Measurements from ENCODE around the gene MYEOV. TPM values are rescaled to one million over a fixed set of nuclear protein-coding genes. Genes with fewer than 3 reads are reported as not detected.

MYEOV gene
- total RNA-seq, 1 donor from 2014 or later, result not detected

GRCh38 chr11:69307871-69308431 lies 14.0 kb downstream of the MYEOV start:
- TF ChIP-seq CTCF (IDR thresholded peaks at IDR 0.05; ENCODE audit: borderline replicate concordance), result no peak
- no peaks in the 10 kb centered on the region for H3K36me3 ChIP-seq
- no peak for DNase-seq
- no peaks in the 10 kb centered on the region for H3K27me3 ChIP-seq (ENCODE audit: low read depth)
- intact Hi-C loops (cut with micrococcal nuclease), result no loop called here
- H3K27ac ChIP-seq (replicated peaks), result no peak overlapping the region
- H3K4me1 ChIP-seq, result peaks cover 47% of the 10 kb centered on the region
- no peaks in the 10 kb centered on the region for H3K9me3 ChIP-seq (replicated peaks)
- H3K4me3 ChIP-seq, result no peak overlapping the region

GRCh38 chr11:69308491-69308911 lies 14.5 kb downstream of the MYEOV start:
- intact Hi-C loops (cut with micrococcal nuclease), result no loop called here
- peaks cover 53% of the 10 kb centered on the region for H3K4me1 ChIP-seq

GRCh38 chr11:69308936-69309615 lies 15.1 kb downstream of the MYEOV start:
- Histone ChIP-seq H3K27ac (replicated peaks) (no peak overlapping the region), H3K4me1 (peaks cover 53% of the 10 kb centered on the region), H3K36me3 (no peaks in the 10 kb centered on the region), H3K9me3 (replicated peaks) (no peaks in the 10 kb centered on the region), H3K4me3 (no peak overlapping the region), H3K27me3 (ENCODE audit: low read depth) (no peaks in the 10 kb centered on the region)
- TF ChIP-seq CTCF (IDR thresholded peaks at IDR 0.05; ENCODE audit: borderline replicate concordance), result no peak
- no peak for DNase-seq
- intact Hi-C loops (cut with micrococcal nuclease), result no loop called here

More at GRCh38 chr11:69308491-69308911, 14.5 kb downstream of the MYEOV start:
- no peak overlapping the region for H3K27ac ChIP-seq (replicated peaks)
- no peak for TF ChIP-seq CTCF (IDR thresholded peaks at IDR 0.05; ENCODE audit: borderline replicate concordance)
- no peak for DNase-seq
- no peaks in the 10 kb centered on the region for H3K9me3 ChIP-seq (replicated peaks)
- no peak overlapping the region for H3K4me3 ChIP-seq
- no peaks in the 10 kb centered on the region for H3K27me3 ChIP-seq (ENCODE audit: low read depth)
- no peaks in the 10 kb centered on the region for H3K36me3 ChIP-seq

- Histone ChIP-seq H3K4me1 (peaks cover 53% of the 10 kb centered on the region), H3K27ac (replicated peaks) (no peak overlapping the region), H3K27me3 (ENCODE audit: low read depth) (no peaks in the 10 kb centered on the region), H3K4me3 (no peak overlapping the region), H3K36me3 (no peaks in the 10 kb centered on the region), H3K9me3 (replicated peaks) (no peaks in the 10 kb centered on the region)
- intact Hi-C loops (cut with micrococcal nuclease), result no loop called here
- DNase-seq, result no peak
- TF ChIP-seq CTCF (IDR thresholded peaks at IDR 0.05; ENCODE audit: borderline replicate concordance), result no peak
Observed at GRCh38 chr11:69309631-69310280, 15.8 kb downstream of the MYEOV start.

GRCh38 chr11:69310351-69310750 lies 16.4 kb downstream of the MYEOV start:
- H3K4me1 ChIP-seq, result peaks cover 53% of the 10 kb centered on the region
- H3K36me3 ChIP-seq, result no peaks in the 10 kb centered on the region
- DNase-seq, result no peak
- TF ChIP-seq CTCF (IDR thresholded peaks at IDR 0.05; ENCODE audit: borderline replicate concordance), result no peak
- H3K4me3 ChIP-seq, result no peak overlapping the region
- no peaks in the 10 kb centered on the region for H3K27me3 ChIP-seq (ENCODE audit: low read depth)
- H3K9me3 ChIP-seq (replicated peaks), result no peaks in the 10 kb centered on the region
- no peak overlapping the region for H3K27ac ChIP-seq (replicated peaks)
- intact Hi-C loops (cut with micrococcal nuclease), result no loop called here

Measured in left ventricle myocardium inferior (tissue), 1 donor.